ENCODE data around the gene CTNNA1.
"Not testable (repeated sequence)": the region's sequence is repeated elsewhere in the genome, so short reads cannot be mapped to it uniquely, and the experiment has no call there.

The CTNNA1 gene

DNA sequence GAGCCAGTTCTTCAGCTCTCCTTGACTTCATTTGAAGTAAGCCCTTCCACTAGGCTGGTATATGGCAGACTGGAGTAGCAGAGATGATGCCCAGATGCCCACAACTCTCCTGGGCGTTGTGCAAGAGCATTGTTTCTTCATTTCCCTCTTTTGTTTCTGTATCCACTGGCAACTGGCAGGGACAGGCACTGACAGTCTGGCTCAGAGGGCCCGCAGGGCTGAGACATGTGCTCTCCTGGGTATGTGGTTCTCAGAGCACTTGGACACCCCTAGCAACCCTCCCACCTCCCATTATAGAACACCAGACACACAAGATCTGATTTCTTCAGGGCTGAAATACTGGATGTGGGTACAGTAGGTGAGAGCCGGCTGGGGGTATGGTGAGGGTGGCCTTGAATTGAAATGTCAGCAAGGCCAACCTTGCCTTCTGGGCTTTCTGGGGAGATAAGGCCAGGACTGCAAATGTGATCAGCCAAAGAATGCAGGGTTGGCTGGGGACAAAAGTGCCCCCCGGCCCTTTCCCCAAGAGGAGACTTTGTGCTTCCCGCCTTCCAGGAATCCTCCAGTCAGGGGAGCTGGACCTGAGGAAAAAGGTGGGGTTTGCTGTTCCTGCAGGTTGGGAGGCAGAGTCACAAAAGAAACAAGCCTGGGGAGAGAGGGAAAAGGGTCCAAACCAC is 28.6 kb upstream of the CTNNA1 start:
- DNase-seq (ENCODE audit: low read depth): no peak

DNA sequence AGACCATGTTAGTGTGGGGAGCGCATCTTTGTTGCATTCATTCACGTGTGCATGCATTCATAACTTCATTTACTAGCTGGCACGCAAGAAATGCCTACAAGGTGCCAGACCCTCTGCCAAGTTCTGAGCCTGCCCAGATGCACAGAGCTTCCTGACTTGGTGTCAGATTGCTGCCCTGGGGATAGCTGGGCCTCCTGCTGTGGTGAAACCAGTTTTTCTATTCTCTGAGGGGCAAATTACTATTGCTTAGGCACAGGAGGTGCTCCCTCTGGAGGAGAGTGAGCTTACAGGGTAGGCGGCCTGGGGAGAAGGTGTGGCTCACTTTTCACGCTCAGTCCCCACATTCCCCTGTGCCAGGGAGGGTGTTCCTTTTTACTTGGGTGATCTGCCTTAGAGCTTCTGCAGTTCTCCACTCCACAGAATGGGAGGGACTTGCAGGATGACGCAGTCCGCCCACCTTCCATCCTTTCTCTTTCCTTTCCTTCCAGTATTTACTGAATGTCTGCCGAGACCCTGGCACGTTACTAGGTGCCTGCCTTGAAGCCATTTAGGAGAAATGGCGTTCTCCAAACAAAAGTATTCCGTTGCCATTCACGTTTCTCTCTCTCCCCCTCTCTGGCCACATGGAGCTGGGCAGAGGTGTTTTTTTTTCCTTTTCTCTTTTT is 27.9 kb upstream of the CTNNA1 start:
- no peak for DNase-seq (ENCODE audit: low read depth)

GRCh38 chr5:138725818-138726416 is 27.3 kb upstream of the CTNNA1 start:
- DNase-seq (ENCODE audit: low read depth): no peak

DNA sequence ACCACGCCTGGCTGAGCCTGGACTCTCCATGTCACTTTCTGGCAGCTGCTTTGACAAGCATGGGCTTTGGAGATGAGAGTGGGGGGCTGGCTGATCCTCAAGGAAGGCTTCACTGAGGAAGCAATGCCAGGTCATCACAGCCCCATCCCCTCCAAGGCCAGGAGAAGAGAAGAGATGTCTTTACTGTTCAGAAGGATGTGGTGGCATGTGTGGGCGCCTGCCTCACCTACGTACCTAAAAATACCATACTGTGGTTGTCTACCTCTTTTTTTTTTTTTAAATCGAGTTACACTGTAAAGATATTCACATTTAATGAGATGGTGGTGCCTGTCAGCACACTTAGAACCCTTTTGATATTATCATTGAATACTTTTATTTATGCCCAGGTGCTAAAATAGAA is 26.4 kb upstream of the CTNNA1 start:
- no peak for DNase-seq (ENCODE audit: low read depth)

DNA sequence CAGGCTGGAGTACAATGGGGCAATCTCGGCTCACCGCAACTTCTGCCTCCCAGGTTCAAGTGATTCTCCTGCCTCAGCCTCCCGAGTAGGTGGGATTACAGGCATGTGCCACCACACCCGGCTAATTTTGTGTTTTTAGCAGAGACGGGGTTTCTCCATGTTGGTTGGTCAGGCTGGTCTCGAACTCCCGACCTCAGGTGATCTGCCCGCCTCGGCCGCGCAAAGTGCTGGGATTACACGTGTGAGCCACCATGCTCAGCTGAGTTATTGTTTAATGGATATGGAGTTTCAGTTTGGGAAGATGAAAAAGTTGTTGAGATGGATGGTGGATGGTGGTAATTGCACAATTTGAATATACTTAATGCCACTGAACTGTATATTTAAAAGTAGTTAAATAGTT is 22.7 kb upstream of the CTNNA1 start:
- not testable (repeated sequence) for DNase-seq (ENCODE audit: low read depth)

- DNase-seq (ENCODE audit: low read depth): no peak
Observed at GRCh38 chr5:138732466-138732865, 20.8 kb upstream of the CTNNA1 start.

- DNase-seq (ENCODE audit: low read depth): no peak
Observed at GRCh38 chr5:138732933-138733332, 20.3 kb upstream of the CTNNA1 start.

GRCh38 chr5:138733509-138733908 is 19.7 kb upstream of the CTNNA1 start:
- DNase-seq (ENCODE audit: low read depth): no peak

GRCh38 chr5:138736293-138736692 is 16.9 kb upstream of the CTNNA1 start:
- no peak for DNase-seq (ENCODE audit: low read depth)

- no peak for DNase-seq (ENCODE audit: low read depth)
Observed at GRCh38 chr5:138737494-138738265, 15.5 kb upstream of the CTNNA1 start.

DNA sequence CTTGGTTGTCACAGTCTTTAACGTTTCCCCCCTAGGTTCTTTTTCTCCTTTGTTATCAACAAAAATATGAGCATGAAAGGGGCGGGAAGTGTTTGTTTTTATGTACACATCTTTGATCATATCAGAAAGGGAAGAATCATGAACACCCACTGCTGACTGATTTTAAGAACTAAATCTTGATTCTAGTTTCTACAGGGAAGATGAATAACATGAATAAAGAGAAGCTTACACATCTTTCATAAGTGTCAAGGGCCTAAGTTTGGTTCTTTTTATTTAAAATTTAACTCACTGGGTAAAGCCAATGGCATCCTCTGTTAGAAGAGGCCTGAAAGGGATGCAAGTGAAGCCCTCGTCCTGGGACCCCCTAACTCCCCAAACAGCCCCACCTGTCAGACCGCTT is 14.8 kb upstream of the CTNNA1 start:
- no peak for DNase-seq (ENCODE audit: low read depth)

DNA sequence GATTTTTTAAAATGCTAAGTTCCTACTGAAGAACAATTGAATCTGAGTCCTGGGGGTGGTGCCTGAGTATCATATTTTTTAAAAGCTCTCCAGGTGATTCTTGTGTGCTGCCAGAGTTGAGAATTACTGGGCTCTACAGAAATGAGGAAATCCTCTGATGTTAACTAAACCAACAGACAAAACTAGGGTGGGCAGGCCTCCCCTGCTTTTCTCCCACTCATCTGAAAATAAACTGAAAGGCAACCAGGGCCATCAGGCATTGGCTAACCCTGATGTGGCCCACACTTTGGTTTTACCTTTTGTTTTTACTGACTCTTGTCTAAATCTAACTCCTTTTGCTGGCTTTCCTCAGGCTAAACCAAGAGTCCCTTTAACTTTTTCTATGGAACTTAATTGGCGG is 13.3 kb upstream of the CTNNA1 start:
- no peak for DNase-seq (ENCODE audit: low read depth)

DNA sequence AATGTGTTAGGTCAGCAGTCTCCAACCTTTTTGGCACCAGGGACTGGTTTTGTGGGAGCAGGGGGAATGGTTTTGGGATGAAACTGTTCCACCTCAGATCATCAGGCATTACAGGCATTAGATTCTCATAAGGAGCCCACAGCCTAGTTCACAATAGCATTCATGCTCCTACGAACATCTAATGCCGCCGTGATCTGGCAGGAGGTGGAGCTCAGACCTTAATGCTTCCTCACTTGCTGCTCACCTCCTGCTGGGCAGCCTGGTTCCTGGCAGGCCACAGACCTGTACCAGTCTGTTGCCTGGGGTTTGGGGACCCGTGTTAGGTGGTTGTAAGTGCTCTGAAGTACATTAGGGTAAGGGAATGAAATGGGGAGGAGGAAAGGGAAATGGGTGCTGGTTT is 9.7 kb upstream of the CTNNA1 start:
- DNase-seq (ENCODE audit: low read depth): no peak

GRCh38 chr5:138745268-138745667 is 8.0 kb upstream of the CTNNA1 start:
- no peak for DNase-seq (ENCODE audit: low read depth)

- no peak for DNase-seq (ENCODE audit: low read depth)
Observed at GRCh38 chr5:138748630-138749081, 4.6 kb upstream of the CTNNA1 start.

GRCh38 chr5:138751344-138751743 is 1.9 kb upstream of the CTNNA1 start:
- DNase-seq (ENCODE audit: low read depth): not testable (repeated sequence)

- DNase-seq (ENCODE audit: low read depth): no peak
Observed at GRCh38 chr5:138752341-138752950, 779 bp upstream of the CTNNA1 start.

DNA sequence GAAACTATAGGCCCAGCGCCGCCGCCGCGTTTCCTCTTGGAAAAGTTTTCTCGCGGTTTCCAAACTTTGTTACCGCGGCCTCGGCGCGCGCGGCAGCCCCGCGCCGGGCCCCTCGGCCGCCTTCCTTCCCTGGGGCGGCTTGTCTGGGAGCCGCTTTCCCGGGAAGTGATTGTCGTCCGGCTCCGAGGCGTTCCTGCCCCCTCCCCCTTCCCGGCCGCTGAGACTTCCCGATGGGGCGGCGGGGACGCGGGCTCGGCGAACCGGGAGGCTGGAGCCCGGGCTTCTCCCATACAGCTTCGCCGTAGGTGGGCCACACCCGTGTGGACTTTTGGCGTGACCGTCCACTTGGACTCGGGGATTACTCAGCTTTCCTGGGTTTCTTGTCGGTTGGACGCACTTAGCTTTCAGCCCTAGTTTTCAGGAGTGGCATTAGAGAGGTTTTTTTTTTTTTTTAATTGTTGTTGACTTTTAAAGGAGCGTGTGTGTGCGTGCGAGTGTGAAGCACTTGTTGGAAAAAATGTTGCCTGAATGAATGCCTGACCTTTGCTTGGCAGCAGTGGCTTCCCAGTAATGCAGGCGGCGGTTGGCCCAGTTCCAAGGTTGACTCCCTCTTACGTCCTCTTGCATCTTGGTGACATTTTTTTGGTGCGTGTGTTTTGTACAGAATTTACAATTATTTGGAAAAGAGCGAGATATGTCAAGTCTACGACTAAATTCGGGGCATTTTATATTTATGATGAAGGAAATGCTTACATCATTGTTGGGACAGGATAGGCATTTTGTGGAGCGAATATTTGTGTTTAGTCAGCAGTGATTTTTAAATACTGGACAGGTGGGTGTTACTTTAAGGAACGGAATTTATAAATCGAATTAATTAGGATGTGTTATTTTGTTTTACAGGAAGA is 821 bp downstream of the CTNNA1 start:
- DNase-seq (ENCODE audit: low read depth): peak; percentile 7

DNA sequence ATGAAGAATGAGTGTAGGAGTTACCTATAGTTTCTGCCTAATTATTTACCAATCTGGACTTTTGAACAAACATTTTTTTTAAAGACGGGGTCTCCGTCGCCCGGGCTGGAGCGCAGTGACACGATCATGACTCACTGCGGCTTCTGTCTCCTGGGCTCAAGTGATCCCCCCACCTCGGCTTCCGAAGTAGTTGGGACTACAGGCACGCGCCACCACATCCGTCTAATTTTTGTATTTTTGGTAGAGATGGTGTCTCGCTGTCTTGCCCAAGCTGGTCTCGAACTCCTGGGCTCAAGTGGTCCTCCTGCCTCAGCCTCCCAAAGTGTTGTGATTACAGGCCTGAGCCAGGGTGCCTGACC is 1.5 kb downstream of the CTNNA1 start:
- DNase-seq (ENCODE audit: low read depth): no peak

- DNase-seq (ENCODE audit: low read depth): no peak
Observed at GRCh38 chr5:138755084-138755748, 2.0 kb downstream of the CTNNA1 start.

All from T-helper 22 cell (primary cell).